Caco-2 (cell line): ENCODE results near the gene ANKMY1. TPM values are rescaled to one million over a fixed set of nuclear protein-coding genes. Genes with fewer than 3 reads are reported as not detected.

ENCODE experiments used
- BruUV-seq: library from RNA; stranded (reverse); fragments of 400-500 nt; replicated peaks from 2 replicates; lab custom pipeline; 2021; lab: Mats Ljungman, UMichigan
- CTCF ChIA-PET: fragments of 300-600 bp; sonication (Branson Sonifier 250); formaldehyde crosslinking; loops from one replicate; lab custom pipeline; 2022; ENCODE audit warnings: antibody characterized with exemption; lab: Charles Lee
- POLR2A ChIA-PET: fragments of 300-600 bp; sonication (Branson Sonifier 250); formaldehyde crosslinking; loops from one replicate; lab custom pipeline; 2022; ENCODE audit warnings: antibody characterized with exemption; lab: Charles Lee
- DNase-seq, 2 experiments: peaks; one replicate each; pipeline versions ENCODE4 v3.0.0 to v3.0.0-alpha.2; 2020 to 2022
- H3K27me3 ChIP-seq: replicated peaks from 2 replicates; pipeline ENCODE4 v1.6.0; 2011; ENCODE audit warnings: low read length; ENCODE audit not compliant: control insufficient read depth, insufficient read depth
- H3K36me3 ChIP-seq: 2 replicates; pipeline ENCODE4 v1.5.1; 2011; ENCODE audit warnings: low read length; ENCODE audit not compliant: control insufficient read depth, insufficient read depth
- H3K4me1 ChIP-seq: fragments of 250-450 bp; sonication (Bioruptor Pico); 2 replicates; pipeline ENCODE4 v1.5.1; 2020; ENCODE audit warnings: mild to moderate bottlenecking
- H3K4me3 ChIP-seq: 2 replicates; pipeline ENCODE4 v1.5.1; 2011; ENCODE audit warnings: low read depth, mild to moderate bottlenecking, control low read depth, low read length
- H3K9me3 ChIP-seq: fragments of 250-450 bp; sonication (Bioruptor Pico); 2 replicates; pipeline ENCODE4 v1.5.1; 2020; ENCODE audit warnings: mild to moderate bottlenecking, moderate library complexity
- H3K27ac Mint-ChIP-seq: one replicate; pipeline ENCODE4 v1.8.0; 2022; ENCODE audit warnings: mixed read lengths; ENCODE audit not compliant: unreplicated experiment
- H3K27me3 Mint-ChIP-seq: one replicate; pipeline ENCODE4 v1.8.0; 2022; ENCODE audit warnings: mixed read lengths; ENCODE audit not compliant: insufficient read depth, unreplicated experiment
- H3K36me3 Mint-ChIP-seq: one replicate; pipeline ENCODE4 v1.8.0; 2022; ENCODE audit warnings: mild to moderate bottlenecking, mixed read lengths; ENCODE audit not compliant: insufficient read depth, unreplicated experiment
- H3K4me1 Mint-ChIP-seq: one replicate; pipeline ENCODE4 v1.8.0; 2022; ENCODE audit warnings: low read depth, mixed read lengths; ENCODE audit not compliant: unreplicated experiment
- H3K4me3 Mint-ChIP-seq: one replicate; pipeline ENCODE4 v1.8.0; 2022; ENCODE audit warnings: mild to moderate bottlenecking, moderate library complexity, mixed read lengths; ENCODE audit not compliant: unreplicated experiment
- H3K9me3 Mint-ChIP-seq: one replicate; pipeline ENCODE4 v1.8.0; 2022; ENCODE audit warnings: mixed read lengths; ENCODE audit not compliant: unreplicated experiment
- CTCF ChIP-seq, 2 experiments: fragments of 200-600 bp in 1 of 2; IDR thresholded peaks; 1 replicate in 1 of 2; 2 replicates in 1 of 2; pipeline versions ENCODE4 v1.5.1 to v1.8.0; 2011 to 2022; ENCODE audit warnings: antibody characterized with exemption in 1 of 2, control low read depth in 1 of 2, inconsistent platforms in 1 of 2, low read depth in 1 of 2, low read length in 1 of 2, mild to moderate bottlenecking in 1 of 2, moderate library complexity in 1 of 2; ENCODE audit not compliant: insufficient read depth in 1 of 2, severe bottlenecking in 1 of 2, unreplicated experiment in 1 of 2
- intact Hi-C: fragments of 100-400 bp; cut with micrococcal nuclease; formaldehyde crosslinking; loops from one replicate; pipeline ENCODE4 v1.10.0; 2022; ENCODE audit not compliant: unreplicated experiment
- total RNA-seq: library from RNA; stranded (reverse); gene quantifications from 2 replicates; pipeline ENCODE4 v1.2.3, GENCODE V29; 2022

The ANKMY1 gene
- total RNA-seq, 1 experiment from 2014 or later: 12.2 TPM

DNA sequence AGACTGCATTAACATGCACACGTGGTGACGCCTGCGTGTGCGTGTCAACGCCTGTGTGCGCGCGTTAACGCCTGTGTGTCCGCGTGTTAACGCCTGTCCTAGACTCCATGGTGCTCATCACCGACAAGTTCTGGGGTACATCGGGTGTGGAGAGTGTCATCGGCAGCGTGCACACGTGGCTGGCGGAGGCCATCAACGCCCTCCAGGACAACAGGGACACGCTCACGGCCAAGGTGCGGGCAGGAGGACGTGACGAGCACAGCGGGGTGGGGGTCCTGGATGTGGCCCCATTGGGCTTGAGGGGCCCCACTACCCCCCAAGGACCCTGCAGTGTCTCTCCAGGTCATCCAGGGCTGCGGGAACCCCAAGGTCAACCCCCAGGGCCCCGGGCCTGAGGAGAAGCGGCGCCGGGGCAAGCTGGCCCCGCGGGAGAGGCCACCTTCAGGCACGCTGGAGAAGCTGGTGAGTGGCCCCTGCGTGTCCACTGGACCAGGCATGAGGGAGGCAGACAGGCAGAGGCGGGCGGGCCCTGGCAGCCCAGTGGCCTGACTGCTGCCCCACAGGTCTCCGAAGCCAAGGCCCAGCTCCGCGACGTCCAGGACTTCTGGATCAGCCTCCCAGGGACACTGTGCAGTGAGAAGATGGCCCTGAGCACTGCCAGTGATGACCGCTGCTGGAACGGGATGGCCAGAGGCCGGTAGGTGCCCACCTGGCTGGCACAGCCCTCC is 93.1 kb downstream of the ANKMY1 start:
- H3K27me3 ChIP-seq: no peaks in the 10 kb centered on the region
- Mint-ChIP-seq H3K27ac (no peak overlapping the region), H3K36me3 (peaks cover 13% of the 10 kb centered on the region), H3K4me3 (no peak overlapping the region), H3K27me3 (no peaks in the 10 kb centered on the region), H3K4me1 (no peaks in the 10 kb centered on the region), H3K9me3 (no peaks in the 10 kb centered on the region)
- POLR2A ChIA-PET: no interaction called here
- H3K9me3 ChIP-seq: no peaks in the 10 kb centered on the region
- DNase-seq: peak in 1 of 2 experiments; percentile 19
- no peaks in the 10 kb centered on the region; the same call in 1 of the 2 replicates for H3K4me1 ChIP-seq
- no peak for TF ChIP-seq CTCF (IDR thresholded peaks at IDR 0.05; ENCODE audit: insufficient read depth in 1 of 2, low read depth in 1 of 2, low read length in 1 of 2, severe bottlenecking in 1 of 2, unreplicated experiment in 1 of 2)
- BruUV-seq: no TSS peak
- no peak overlapping the region for H3K4me3 ChIP-seq
- CTCF ChIA-PET: no interaction called here
- no peaks in the 10 kb centered on the region; the same call in none of the 2 replicates for H3K36me3 ChIP-seq
- intact Hi-C loops: no loop called here

DNA sequence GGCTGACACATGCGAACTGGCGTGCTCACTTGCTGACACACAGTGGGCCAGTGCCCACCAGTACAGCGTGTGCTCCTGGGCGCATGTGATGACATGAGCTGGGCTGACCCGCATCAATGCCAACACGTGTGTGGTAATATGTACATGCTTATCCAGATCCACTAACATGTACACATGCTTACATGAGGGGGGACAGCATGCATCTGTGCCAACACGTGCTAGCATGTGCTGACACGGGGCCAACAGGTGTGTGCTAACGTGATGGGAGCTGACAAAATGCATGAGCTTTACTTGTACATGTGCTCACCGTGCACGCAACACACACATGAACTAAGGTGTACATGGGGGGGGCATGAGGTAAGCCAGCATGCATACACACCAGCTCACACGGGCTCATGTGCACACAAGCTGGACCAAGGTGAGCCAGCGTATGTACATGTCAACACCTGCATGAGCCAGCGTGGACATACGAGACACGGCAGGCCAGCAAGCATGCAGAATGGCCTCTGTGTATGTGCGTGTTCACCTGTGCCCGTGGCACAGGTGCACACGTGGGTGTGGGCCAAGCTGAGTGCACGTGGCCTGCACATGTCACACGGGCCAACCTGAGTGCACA is 93.8 kb downstream of the ANKMY1 start:
- no TSS peak for BruUV-seq
- ChIA-PET CTCF (no interaction called here), POLR2A (no interaction called here)
- Histone ChIP-seq H3K9me3 (no peaks in the 10 kb centered on the region), H3K4me1 (peaks cover 2% of the 10 kb centered on the region; the same call in 1 of the 2 replicates), H3K4me3 (no peak overlapping the region), H3K36me3 (no peaks in the 10 kb centered on the region; the same call in none of the 2 replicates), H3K27me3 (no peaks in the 10 kb centered on the region)
- no peak overlapping the region for H3K4me3 Mint-ChIP-seq
- H3K27me3 Mint-ChIP-seq: no peaks in the 10 kb centered on the region
- H3K36me3 Mint-ChIP-seq: peaks cover 8% of the 10 kb centered on the region
- intact Hi-C loops: no loop called here
- H3K9me3 Mint-ChIP-seq: no peaks in the 10 kb centered on the region
- no peaks in the 10 kb centered on the region for H3K4me1 Mint-ChIP-seq
- DNase-seq: peak in 1 of 2 experiments; percentile 17
- no peak for TF ChIP-seq CTCF (IDR thresholded peaks at IDR 0.05; ENCODE audit: insufficient read depth in 1 of 2, low read depth in 1 of 2, low read length in 1 of 2, severe bottlenecking in 1 of 2, unreplicated experiment in 1 of 2)
- H3K27ac Mint-ChIP-seq: no peak overlapping the region

GRCh38 chr2:240463274-240463865 is 94.4 kb downstream of the ANKMY1 start:
- no peaks in the 10 kb centered on the region for H3K27me3 Mint-ChIP-seq
- no peaks in the 10 kb centered on the region; the same call in none of the 2 replicates for H3K36me3 ChIP-seq
- no peaks in the 10 kb centered on the region for H3K9me3 ChIP-seq
- POLR2A ChIA-PET: no interaction called here
- peaks cover 6% of the 10 kb centered on the region for H3K36me3 Mint-ChIP-seq
- no peak for DNase-seq
- intact Hi-C loops: no loop called here
- H3K4me3 ChIP-seq: no peak overlapping the region
- CTCF ChIA-PET: no interaction called here
- H3K4me1 Mint-ChIP-seq: no peaks in the 10 kb centered on the region
- no peaks in the 10 kb centered on the region for H3K9me3 Mint-ChIP-seq
- H3K27ac Mint-ChIP-seq: no peak overlapping the region
- no TSS peak for BruUV-seq
- no peaks in the 10 kb centered on the region for H3K27me3 ChIP-seq
- peaks cover 8% of the 10 kb centered on the region for H3K4me1 ChIP-seq
- H3K4me3 Mint-ChIP-seq: no peak overlapping the region
- TF ChIP-seq CTCF (IDR thresholded peaks at IDR 0.05; ENCODE audit: insufficient read depth in 1 of 2, low read depth in 1 of 2, low read length in 1 of 2, severe bottlenecking in 1 of 2, unreplicated experiment in 1 of 2): no peak
